ENCODE data around the gene ENTREP3. TPM values are rescaled to one million over a fixed set of nuclear protein-coding genes. Genes with fewer than 3 reads are reported as not detected.

The ENTREP3 gene
- total RNA-seq, 6 experiments from 2014 or later, result 7.2 to 13.0 (median 9.6) TPM

GRCh38 chr1:155261852-155262673, 6.8 kb upstream of the ENTREP3 start, which contains the start of gene SCAMP3:
TSS of gene SCAMP3 (minus strand) at chr1:155262360. CDS start at chr1:155262151, 209 bp downstream.
- Histone ChIP-seq H3K4me3 (peak within 1 kb of the TSS; percentile 81 to 85 (median 83)), H3K4me1 (peaks cover 0 to 9% (median 4%) of the 10 kb centered on the region in 4 donors), H3K27me3 (no peaks in the 10 kb centered on the region), H3K36me3 (peaks cover 0 to 64% (median 18%) of the 10 kb centered on the region in 4 donors), H3K9me3 (no peaks in the 10 kb centered on the region), H3K27ac (peak within 1 kb of the TSS; percentile 48 to 59 (median 58))
- peak; percentile 96 to 98 (median 98) for ATAC-seq
- peak; percentile 83 for TF ChIP-seq POLR2A (IDR thresholded peaks at IDR 0.05)
- TF ChIP-seq CTCF (IDR thresholded peaks at IDR 0.05), result no peak
- 1% methylated on average over 21 of the region's 47 CpGs for WGBS (ENCODE audit: insufficient coverage, low coverage, low lambda C conversion rate, missing lambda C conversion rate)
- intact Hi-C loops (cut with DNase I), result no loop called here
- DNase-seq, result peak; percentile 93 to 97 (median 96)

- peak overlapping the region; percentile 81 to 85 (median 83) for H3K4me3 ChIP-seq
- peaks cover 0 to 9% (median 4%) of the 10 kb centered on the region in 4 donors for H3K4me1 ChIP-seq
- peak overlapping the region; percentile 48 to 59 (median 58) for H3K27ac ChIP-seq
- 0% methylated on average over 8 of the region's 9 CpGs for WGBS (ENCODE audit: insufficient coverage, low coverage, low lambda C conversion rate, missing lambda C conversion rate)
- no peaks in the 10 kb centered on the region for H3K9me3 ChIP-seq
- TF ChIP-seq POLR2A (IDR thresholded peaks at IDR 0.05) (no peak), CTCF (IDR thresholded peaks at IDR 0.05) (no peak)
- DNase-seq (no peak), ATAC-seq (peak in 1 of 4 donors; percentile 17)
- H3K27me3 ChIP-seq, result no peaks in the 10 kb centered on the region
- H3K36me3 ChIP-seq, result peaks cover 0 to 63% (median 15%) of the 10 kb centered on the region in 4 donors
- intact Hi-C loops (cut with DNase I), result no loop called here
Measured at GRCh38 chr1:155261493-155261851, 6.2 kb upstream of the ENTREP3 start.

- Histone ChIP-seq H3K36me3 (peaks cover 0 to 51% (median 10%) of the 10 kb centered on the region in 4 donors), H3K27ac (no peak overlapping the region), H3K9me3 (no peaks in the 10 kb centered on the region), H3K4me3 (no peak overlapping the region), H3K4me1 (peaks cover 0 to 9% (median 4%) of the 10 kb centered on the region in 4 donors), H3K27me3 (no peaks in the 10 kb centered on the region)
- DNase-seq, result peak in 1 of 3 donors; percentile 30
- WGBS (ENCODE audit: insufficient coverage, low coverage, low lambda C conversion rate, missing lambda C conversion rate), result 97% methylated on average over 4 of the region's 5 CpGs
- intact Hi-C loops (cut with DNase I), result no loop called here
- TF ChIP-seq CTCF (IDR thresholded peaks at IDR 0.05), result no peak
- no peak for TF ChIP-seq POLR2A (IDR thresholded peaks at IDR 0.05)
- ATAC-seq, result no peak
Measured at GRCh38 chr1:155260276-155260675, 5.0 kb upstream of the ENTREP3 start.

- no peak for DNase-seq
- H3K36me3 ChIP-seq, result peaks cover 0 to 26% (median 0%) of the 10 kb centered on the region in 4 donors
- ATAC-seq, result no peak
- peak overlapping the region; percentile 76 to 90 (median 82) for H3K27ac ChIP-seq
- H3K4me3 ChIP-seq, result peak overlapping the region; percentile 72 to 84 (median 79)
- intact Hi-C loops (cut with DNase I), result no loop called here
- H3K27me3 ChIP-seq, result no peaks in the 10 kb centered on the region
- no peaks in the 10 kb centered on the region for H3K9me3 ChIP-seq
- peaks cover 0 to 18% (median 2%) of the 10 kb centered on the region in 4 donors for H3K4me1 ChIP-seq
- WGBS (ENCODE audit: insufficient coverage, low coverage, low lambda C conversion rate, missing lambda C conversion rate), result 79% methylated on average over 9 of the region's 20 CpGs
- TF ChIP-seq CTCF (IDR thresholded peaks at IDR 0.05) (no peak), POLR2A (IDR thresholded peaks at IDR 0.05) (no peak)
Measured at GRCh38 chr1:155256058-155256852, 972 bp upstream of the ENTREP3 start.
